C4-2B (cell line): ENCODE data around the gene UBL4A.

Experiments
- H3K27ac ChIP-seq: fragments of 450-650 bp; 2 replicates; pipeline ENCODE4 v1.5.1; 2017
- ZFX ChIP-seq: fragments of 450-650 bp; IDR thresholded peaks from 2 replicates; pipeline ENCODE4 v1.6.1; 2017
- TF ChIP-seq, protein P1 (sequence below): fragments of 450-650 bp; conservative IDR thresholded peaks from 2 replicates; pipeline ENCODE4 v1.5.1; 2017; ENCODE audit warnings: mild to moderate bottlenecking

The UBL4A gene

DNA sequence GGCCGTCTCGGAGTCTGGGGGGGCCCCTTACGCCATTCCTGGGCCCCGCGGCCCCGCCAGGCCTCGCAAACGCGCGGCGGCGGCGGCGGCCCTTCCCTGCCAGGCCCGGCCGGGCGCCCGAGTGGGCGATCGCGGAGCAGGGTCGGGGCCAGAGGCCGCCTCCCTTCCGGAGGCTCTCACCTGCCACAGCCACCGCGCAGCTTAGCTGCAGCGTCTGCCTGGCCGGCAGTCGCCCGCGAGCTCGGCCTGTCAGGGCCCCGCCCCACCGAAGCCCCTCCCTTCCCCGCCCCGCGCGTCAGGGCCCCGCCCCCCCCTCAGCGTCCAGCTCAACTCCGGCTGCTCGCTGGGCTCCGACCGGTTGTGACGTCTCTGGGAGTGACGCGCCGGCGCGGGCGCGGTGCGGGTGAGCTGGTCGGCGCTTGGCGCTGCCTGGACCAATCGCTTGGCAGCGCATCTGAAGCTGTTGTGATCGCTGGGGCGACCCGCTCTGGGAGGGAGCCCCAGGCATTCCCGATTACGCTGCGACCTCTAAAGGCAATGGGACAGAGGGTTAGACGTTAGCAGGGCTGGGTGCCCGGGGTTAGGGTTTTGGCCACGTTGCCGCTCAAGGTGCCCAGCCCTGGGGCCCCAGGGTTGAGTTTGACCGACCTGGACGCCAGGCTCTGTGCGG is 4.1 kb upstream of the UBL4A start, which contains the start of gene SLC10A3:
Gene SLC10A3, minus strand, starts transcription at position 216 of the 670 bp plus-strand sequence. CDS start 1,689 bp downstream, outside the sequence.
- peak within 1 kb of the TSS; percentile 90 for H3K27ac ChIP-seq
- peak; percentile 47 for TF ChIP-seq ZFX
- TF ChIP-seq, protein P1, sequence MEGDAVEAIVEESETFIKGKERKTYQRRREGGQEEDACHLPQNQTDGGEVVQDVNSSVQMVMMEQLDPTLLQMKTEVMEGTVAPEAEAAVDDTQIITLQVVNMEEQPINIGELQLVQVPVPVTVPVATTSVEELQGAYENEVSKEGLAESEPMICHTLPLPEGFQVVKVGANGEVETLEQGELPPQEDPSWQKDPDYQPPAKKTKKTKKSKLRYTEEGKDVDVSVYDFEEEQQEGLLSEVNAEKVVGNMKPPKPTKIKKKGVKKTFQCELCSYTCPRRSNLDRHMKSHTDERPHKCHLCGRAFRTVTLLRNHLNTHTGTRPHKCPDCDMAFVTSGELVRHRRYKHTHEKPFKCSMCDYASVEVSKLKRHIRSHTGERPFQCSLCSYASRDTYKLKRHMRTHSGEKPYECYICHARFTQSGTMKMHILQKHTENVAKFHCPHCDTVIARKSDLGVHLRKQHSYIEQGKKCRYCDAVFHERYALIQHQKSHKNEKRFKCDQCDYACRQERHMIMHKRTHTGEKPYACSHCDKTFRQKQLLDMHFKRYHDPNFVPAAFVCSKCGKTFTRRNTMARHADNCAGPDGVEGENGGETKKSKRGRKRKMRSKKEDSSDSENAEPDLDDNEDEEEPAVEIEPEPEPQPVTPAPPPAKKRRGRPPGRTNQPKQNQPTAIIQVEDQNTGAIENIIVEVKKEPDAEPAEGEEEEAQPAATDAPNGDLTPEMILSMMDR, result no peak

DNA sequence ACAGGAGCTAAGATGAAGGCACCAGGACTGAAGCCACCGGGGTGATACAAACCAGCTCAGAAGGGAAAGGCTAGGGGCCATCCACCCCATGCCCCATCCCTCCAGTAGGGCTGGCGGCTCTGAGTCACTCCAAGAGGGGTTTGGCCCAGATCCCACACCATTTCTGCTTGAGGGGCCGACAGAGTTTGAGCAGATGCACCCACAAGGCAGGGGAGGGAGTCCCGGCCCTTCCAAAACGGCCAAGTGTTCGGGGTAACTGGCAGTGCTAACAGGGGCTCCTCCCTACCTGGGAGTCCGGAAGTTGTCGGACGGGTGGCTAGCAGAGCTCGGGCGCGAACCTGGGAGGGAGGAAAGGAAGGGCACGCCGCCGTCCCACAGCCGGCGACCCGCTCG is 3.6 kb upstream of the UBL4A start:
- peak overlapping the region; percentile 90 for H3K27ac ChIP-seq
- TF ChIP-seq, protein P1, result no peak
- no peak for TF ChIP-seq ZFX

DNA sequence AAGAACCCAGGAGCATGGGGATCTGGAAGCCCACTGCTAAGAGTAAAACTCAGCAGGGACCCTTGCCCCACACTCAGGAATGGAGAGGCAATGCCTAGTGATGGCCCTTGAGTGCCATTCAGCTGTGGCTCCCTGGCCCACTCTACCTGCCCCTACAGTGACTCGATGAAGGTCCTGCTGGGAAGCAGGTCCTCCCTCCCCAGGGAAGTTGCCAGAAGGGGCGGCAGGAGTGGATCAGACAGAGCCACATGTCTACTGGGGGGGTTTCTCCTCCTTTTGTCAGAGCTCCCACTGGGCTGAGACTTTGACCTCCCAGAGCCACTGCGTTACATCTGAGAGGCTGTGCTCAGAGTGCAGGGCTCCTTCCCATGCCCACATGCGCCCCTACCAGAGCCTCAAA is 2.8 kb upstream of the UBL4A start:
- TF ChIP-seq ZFX, result no peak
- TF ChIP-seq, protein P1, result no peak
- peak overlapping the region; percentile 90 for H3K27ac ChIP-seq

DNA sequence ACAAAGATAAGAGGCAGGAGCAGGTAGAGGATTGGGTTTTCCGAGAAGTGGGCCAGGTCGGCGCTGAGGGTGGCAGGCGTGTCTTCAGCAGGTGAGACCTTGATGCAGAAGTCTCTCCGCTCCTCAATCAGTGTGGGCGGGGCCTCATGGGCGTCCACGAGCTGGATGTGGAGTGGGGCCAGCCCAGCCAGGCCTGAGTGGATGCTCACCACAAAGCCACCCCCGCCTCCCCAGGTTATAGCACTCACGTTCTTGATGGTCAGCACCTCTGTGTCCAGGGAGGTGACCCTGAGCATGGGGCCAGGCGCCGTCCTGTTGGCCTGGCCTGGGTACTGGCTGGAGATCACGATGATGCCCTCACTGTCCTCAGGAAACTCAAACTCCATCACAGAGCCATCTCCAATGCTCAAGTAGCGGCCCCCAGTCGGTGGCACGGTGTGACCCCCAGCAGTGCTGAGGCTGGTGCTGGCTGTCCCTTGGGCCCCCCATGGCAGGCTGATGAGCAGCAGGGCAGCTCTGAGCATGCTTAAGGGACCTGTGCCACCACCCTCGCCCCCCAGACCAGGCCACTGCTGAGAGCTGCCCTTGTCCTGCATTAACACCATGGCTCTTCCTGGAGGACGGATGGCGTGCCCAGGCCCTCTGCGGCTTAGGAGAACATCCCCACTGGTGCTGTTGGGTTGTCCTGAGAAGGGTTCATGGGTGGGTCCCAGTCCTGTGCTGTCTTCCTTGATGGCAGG is 2.1 kb upstream of the UBL4A start:
- H3K27ac ChIP-seq, result no peak overlapping the region; the same call in 1 of the 2 replicates
- no peak for TF ChIP-seq ZFX
- TF ChIP-seq, protein P1, result no peak

DNA sequence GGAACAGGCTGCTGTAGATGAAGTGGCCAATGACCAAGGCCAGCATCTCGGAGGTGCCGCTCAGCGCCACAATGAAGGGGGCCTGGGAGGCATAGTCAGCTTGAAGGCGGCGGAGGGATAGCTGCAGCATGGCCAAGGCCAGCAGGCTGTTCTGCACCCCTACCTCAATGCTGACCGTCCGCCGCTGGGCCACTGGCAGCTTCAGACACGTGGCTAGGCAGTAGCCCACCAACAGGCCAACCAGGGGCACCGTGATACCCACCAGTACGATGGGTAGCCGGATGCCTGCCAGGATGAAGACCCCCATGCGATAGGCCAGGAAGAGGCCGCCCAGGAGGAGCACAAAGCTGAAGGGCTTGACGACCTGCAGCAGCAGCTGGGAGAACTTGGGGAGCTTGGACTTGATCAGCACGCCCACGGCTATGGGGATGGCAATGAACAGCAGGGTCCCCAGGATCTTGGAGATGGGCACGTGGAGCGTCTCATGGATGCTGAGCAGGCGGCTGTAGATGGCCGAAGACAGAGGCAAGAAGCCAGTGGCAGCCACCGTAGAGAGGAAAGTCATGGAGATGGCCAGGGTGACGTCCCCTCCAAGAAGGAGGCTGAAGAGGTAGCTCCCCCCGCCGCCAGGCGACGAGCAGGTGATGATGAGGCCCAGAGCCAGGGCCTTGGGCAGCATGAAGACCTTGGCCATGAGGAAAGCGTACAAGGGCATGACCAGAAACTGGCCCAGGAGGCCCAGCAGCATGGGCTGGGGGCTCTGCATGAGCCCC is 1.3 kb upstream of the UBL4A start:
- H3K27ac ChIP-seq, result peak overlapping the region; percentile 99; the same call in 1 of the 2 replicates

DNA sequence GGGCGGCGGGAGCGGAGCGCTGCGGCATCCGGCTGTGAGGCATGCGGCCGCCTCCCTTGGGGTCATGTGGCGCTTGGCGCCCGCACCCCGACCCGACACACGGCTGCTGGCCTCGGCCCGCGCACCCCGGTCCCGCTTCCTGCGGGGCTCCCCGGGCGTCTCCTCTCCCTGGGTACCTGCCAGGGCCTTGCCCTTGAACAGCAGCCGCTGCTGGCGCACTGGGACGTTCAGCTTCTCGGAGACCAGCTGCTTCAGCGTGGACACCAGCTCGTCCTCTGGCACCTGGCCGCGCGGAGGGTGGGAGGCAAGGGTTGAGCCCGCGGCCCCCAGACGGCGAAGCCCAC is 391 bp downstream of the UBL4A start:
- TF ChIP-seq ZFX, result peak; percentile 72
- TF ChIP-seq, protein P1, result no peak
- peak overlapping the region; percentile 99 for H3K27ac ChIP-seq

More for the DNA sequence above, 1.3 kb upstream of the UBL4A start:
- TF ChIP-seq ZFX, result no peak
- TF ChIP-seq, protein P1, result no peak
